GM12878 (cell line): Measurements from ENCODE around the gene DMD. TPM values are rescaled to one million over a fixed set of nuclear protein-coding genes. Genes with fewer than 3 reads are reported as not detected.

Source experiments
- CBX5 ChIP-seq: sonication (generic); IDR thresholded peaks from 2 replicates; pipeline ENCODE4 v1.6.1; 2016; ENCODE audit warnings: low read depth, moderate library complexity, mild to moderate bottlenecking, inconsistent platforms
- CEBPB ChIP-seq, 2 experiments: fragments of 150-350 bp in 1 of 2; IDR thresholded peaks; 2 replicates each; pipeline ENCODE4 v1.6.1; 2012 to 2014; ENCODE audit warnings: low read depth in 2 of 2, low read length in 2 of 2, borderline replicate concordance in 1 of 2, inconsistent platforms in 1 of 2
- DPF2 ChIP-seq: fragments of 450-650 bp; IDR thresholded peaks from 2 replicates; pipeline ENCODE4 v1.6.1; 2017; ENCODE audit warnings: mild to moderate bottlenecking
- ETV6 ChIP-seq, 2 experiments: fragments of 450-650 bp in 1 of 2; IDR thresholded peaks in 1 of 2; conservative IDR thresholded peaks in 1 of 2; 2 replicates each; pipeline ENCODE4 v1.6.1; 2014; ENCODE audit warnings: antibody characterized with exemption in 1 of 2, borderline replicate concordance in 1 of 2, low read depth in 1 of 2, mild to moderate bottlenecking in 1 of 2, moderate library complexity in 1 of 2
- JUNB ChIP-seq: IDR thresholded peaks from 2 replicates; pipeline ENCODE4 v1.6.1; 2016; ENCODE audit warnings: antibody characterized with exemption, mild to moderate bottlenecking
- SUZ12 ChIP-seq: fragments of 200-600 bp; sonication (generic); IDR thresholded peaks from one replicate; pipeline ENCODE4 v1.6.1; 2018; ENCODE audit warnings: antibody characterized with exemption, mild to moderate bottlenecking; ENCODE audit not compliant: unreplicated experiment
- ZNF274 ChIP-seq: IDR thresholded peaks from one replicate; pipeline ENCODE4 v1.8.0; 2011; ENCODE audit not compliant: insufficient read length, insufficient read depth
- polyA plus RNA-seq, 11 experiments: library from polyadenylated mRNA; depleted of rRNA in 4 of 11; unstranded in 6 of 11; stranded (reverse) in 5 of 11; fragments of >200 nt; fragmentation: Nextera tagmentation in 4 of 11; fragmentation: Illumina TruSeq in 1 of 11; extraction: Ambion mirVana in 4 of 11; extraction: Trizol in 1 of 11; gene quantifications; 1 replicate in 1 of 11; 2 replicates in 10 of 11; pipeline versions ENCODE4 v1.2.1 to v1.2.3, GENCODE V29; 2011 to 2016; ENCODE audit warnings: inconsistent platforms in 2 of 11, missing spikeins in 2 of 11, low read depth in 1 of 11
- total RNA-seq, 4 experiments: library from RNA; depleted of rRNA in 3 of 4; stranded (reverse); fragments of >200 nt in 3 of 4; fragmentation: Illumina TruSeq in 1 of 4; extraction: Trizol in 1 of 4; gene quantifications; 2 replicates each; pipeline versions ENCODE4 v1.2.1 to v1.2.3, GENCODE V29; 2013 to 2021
- TF ChIP-seq, protein P1 (sequence below): fragments of 450-650 bp; conservative IDR thresholded peaks from 2 replicates; pipeline ENCODE4 v1.6.1; 2017; ENCODE audit warnings: mild to moderate bottlenecking, moderate library complexity
- TF ChIP-seq, protein P2 (sequence below): fragments of 450-650 bp; IDR thresholded peaks from 2 replicates; pipeline ENCODE4 v1.6.1; 2018; ENCODE audit warnings: mild to moderate bottlenecking, low read depth, moderate library complexity; ENCODE audit not compliant: partially characterized antibody

Gene DMD
- total and polyA plus RNA-seq, 10 of the 15 experiments (the other 5 are each of a cell fraction or from before 2014, with no cell fraction given) = 1.4 to 24.3 (median 4.3) TPM

DNA sequence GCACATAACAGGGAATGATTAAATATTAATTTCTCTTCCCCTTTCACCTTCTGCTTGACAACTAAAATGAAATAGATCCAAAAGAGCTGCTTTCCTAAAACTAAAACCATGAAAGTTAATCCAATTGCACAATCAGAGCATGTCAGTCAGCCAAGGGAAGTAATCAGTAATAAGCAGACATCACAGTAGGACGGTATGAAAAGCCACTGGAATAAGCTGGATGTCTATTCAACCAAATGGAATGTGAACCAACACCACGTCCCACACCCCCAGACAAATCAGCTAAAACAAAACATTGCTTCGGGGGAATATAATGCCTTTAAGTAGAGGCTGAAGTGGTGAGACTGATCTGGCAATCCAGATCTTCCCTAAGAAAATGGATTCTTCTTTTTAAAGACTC, 1280.1 kb downstream of the DMD start (continued):
- TF ChIP-seq JUNB = no peak
- TF ChIP-seq, protein P1, sequence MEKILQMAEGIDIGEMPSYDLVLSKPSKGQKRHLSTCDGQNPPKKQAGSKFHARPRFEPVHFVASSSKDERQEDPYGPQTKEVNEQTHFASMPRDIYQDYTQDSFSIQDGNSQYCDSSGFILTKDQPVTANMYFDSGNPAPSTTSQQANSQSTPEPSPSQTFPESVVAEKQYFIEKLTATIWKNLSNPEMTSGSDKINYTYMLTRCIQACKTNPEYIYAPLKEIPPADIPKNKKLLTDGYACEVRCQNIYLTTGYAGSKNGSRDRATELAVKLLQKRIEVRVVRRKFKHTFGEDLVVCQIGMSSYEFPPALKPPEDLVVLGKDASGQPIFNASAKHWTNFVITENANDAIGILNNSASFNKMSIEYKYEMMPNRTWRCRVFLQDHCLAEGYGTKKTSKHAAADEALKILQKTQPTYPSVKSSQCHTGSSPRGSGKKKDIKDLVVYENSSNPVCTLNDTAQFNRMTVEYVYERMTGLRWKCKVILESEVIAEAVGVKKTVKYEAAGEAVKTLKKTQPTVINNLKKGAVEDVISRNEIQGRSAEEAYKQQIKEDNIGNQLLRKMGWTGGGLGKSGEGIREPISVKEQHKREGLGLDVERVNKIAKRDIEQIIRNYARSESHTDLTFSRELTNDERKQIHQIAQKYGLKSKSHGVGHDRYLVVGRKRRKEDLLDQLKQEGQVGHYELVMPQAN = no peak
- no peak for TF ChIP-seq DPF2
- no peak for TF ChIP-seq ETV6 (conservative IDR thresholded peaks at IDR 0.05 in 1 of 2, IDR thresholded peaks at IDR 0.05 in 1 of 2; ENCODE audit: borderline replicate concordance in 1 of 2, low read depth in 1 of 2)
- TF ChIP-seq SUZ12 = no peak
- TF ChIP-seq, protein P2, sequence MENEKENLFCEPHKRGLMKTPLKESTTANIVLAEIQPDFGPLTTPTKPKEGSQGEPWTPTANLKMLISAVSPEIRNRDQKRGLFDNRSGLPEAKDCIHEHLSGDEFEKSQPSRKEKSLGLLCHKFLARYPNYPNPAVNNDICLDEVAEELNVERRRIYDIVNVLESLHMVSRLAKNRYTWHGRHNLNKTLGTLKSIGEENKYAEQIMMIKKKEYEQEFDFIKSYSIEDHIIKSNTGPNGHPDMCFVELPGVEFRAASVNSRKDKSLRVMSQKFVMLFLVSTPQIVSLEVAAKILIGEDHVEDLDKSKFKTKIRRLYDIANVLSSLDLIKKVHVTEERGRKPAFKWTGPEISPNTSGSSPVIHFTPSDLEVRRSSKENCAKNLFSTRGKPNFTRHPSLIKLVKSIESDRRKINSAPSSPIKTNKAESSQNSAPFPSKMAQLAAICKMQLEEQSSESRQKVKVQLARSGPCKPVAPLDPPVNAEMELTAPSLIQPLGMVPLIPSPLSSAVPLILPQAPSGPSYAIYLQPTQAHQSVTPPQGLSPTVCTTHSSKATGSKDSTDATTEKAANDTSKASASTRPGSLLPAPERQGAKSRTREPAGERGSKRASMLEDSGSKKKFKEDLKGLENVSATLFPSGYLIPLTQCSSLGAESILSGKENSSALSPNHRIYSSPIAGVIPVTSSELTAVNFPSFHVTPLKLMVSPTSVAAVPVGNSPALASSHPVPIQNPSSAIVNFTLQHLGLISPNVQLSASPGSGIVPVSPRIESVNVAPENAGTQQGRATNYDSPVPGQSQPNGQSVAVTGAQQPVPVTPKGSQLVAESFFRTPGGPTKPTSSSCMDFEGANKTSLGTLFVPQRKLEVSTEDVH = no peak
- TF ChIP-seq CEBPB (IDR thresholded peaks at IDR 0.05; ENCODE audit: borderline replicate concordance in 1 of 2, low read depth in 2 of 2, low read length in 2 of 2) = no peak
- no peak for TF ChIP-seq ZNF274
- TF ChIP-seq CBX5 = no peak
